Stimulated activated CD4-positive, alpha-beta T cell treated with anti-CD3 and anti-CD28 coated beads, Interleukin-12 subunit alpha, Interleukin-12 subunit beta, amount 100 ng/mL, for 48 hours (primary cell): Measurements from ENCODE around the gene KCNT1.

ENCODE experiments used
- DNase-seq, 3 donors: peaks; one replicate each; pipeline ENCODE4 v3.0.0-alpha.2; 2020; ENCODE audit warnings: low read depth in 2 of 3, low spot score in 1 of 3

Gene KCNT1

GRCh38 chr9:135744333-135745070 lies 42.5 kb downstream of the KCNT1 start:
- DNase-seq = no peak

DNA sequence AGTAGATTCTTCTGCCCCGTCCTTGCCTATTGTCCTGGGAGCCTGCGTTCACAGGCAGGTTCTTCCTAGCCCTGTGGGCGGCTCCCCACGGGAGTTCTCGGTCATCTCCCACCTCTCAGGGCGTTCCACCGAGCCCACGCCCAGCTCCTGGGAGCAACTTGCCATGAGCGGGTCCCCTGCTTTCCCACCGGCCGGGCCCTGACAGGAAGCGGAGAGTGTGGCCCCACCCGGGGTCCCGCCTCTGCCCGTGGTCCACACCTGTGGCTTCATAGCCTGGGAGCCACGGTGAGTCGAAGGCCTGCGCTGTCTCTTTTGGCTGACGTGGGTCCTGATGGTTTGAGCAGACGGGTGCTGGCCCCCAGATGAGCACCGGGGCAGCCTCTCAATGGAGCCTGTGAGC lies 43.2 kb downstream of the KCNT1 start:
- DNase-seq = no peak

- no peak for DNase-seq
Measured at GRCh38 chr9:135745686-135746324, 43.8 kb downstream of the KCNT1 start.

DNA sequence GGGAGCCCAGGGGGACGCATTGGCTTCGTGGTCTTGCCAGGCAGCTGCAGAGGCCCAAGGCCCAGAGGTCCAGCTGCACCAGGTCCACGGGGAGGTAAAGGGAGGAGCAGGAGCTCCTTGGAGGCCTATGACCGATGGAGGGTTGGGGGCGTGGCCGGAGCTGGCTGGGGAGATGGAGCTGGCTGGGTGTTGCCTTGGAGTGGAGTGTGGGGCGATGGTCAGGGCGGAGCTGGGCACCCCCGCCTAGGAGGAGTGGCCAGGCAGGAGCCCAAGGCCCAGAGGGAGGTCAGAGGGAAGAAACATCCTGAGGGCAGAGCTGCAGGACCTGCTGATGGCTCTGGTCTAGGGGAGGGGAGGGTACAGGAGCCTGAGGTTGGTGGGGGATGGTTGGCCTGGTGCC lies 44.6 kb downstream of the KCNT1 start:
- DNase-seq = no peak

- DNase-seq = no peak
Measured at GRCh38 chr9:135747311-135747710, 45.3 kb downstream of the KCNT1 start.

DNA sequence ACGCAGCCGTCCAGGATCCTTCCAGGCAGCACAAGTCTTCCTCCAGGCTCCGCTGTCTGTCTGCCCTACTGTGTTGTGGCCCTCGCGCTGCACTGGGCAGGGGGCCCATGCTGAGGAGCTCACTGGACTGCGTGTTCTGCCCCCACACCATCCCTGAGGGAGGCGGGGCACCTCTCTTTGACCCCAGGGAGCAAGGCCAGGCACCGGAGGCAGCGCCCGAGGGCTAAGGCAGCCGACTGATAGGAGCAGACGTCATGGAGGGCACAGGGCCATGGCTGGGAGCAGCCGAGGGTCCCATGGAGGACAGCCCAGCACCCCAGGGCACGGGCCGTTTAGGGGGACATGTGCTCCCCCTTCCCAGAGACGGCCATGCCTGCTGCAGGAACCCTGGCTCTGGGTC lies 46.7 kb downstream of the KCNT1 start:
- no peak for DNase-seq

DNA sequence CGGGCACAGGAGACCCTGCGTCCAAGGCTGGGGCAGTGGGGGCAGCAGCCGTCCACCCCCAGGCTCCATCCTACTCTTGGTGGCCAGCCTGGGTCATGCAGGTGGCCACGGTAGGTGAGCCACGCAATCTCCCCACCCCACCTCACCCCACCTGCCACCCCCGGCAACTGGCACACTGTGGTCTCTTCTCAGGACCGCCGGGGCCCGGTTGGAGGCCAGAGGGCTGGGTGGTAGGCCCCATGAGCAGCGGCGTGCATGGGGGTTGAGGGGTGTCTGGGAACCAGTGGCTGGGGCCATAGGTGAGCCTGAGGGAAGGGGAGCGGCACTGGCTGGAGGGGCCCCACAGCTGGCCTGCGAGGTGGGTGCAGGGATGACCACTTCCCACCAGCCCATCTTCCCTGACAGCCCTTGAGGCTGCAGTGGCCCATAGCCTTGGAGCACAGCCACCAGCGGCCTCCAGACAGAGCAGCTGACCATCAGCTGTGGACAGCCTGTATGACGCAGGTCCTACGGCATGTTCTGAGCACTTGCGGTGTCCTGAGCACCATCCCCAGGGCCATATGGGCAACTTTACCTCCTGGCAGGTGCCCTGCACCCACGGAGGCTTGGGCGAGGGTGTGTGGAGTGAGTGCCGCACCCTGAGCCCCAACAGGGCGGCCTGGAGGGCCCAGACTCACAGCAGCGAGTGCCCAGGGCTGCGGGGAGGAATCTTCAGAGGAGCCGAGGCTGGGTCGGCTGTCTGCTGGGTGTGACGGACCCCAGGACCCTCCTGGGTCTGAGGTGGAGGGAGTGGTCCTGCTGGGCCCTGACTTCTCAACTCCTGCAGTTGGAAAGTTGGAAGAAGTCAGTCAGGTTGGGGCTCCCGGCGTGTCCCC lies 47.4 kb downstream of the KCNT1 start:
- no peak for DNase-seq

DNA sequence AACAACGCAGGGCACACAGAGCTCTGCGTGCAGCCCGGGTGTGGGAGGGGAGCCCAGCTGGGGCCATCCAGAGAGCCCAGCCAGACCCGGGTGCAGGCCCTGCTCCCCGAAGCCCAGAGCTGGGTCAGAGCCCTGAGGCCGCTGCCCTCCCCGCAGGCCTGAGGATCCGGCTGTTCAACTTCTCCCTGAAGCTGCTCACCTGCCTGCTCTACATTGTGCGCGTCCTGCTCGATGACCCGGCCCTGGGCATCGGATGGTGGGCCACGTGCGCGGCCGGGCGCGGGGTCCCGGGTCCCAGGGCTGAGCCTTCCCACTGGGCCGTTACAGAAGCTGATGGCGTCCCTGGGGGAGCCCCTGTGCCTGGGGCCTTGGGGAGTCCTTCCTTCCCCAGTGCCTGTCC lies 48.8 kb downstream of the KCNT1 start:
- DNase-seq = no peak

DNA sequence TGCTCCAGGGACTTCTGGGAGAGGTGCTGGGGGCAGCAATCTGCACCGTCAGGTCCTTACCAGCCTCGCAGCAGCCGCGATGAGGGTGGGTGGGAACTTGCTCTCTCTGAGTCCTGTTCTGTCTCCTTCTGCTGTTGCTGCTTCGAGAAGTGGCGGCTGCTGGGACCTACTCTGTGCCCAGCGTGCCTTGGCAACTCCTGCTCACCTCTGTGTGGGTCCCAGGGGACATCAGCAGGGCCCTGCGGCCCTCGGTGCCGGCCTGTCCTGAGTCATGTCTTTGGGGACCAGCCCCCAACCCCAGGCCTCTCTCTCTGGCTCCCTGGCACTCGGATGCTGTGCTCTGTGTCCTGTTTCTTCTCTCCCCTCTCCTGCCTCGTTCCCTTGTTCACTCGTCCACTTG lies 49.5 kb downstream of the KCNT1 start:
- no peak for DNase-seq

DNA sequence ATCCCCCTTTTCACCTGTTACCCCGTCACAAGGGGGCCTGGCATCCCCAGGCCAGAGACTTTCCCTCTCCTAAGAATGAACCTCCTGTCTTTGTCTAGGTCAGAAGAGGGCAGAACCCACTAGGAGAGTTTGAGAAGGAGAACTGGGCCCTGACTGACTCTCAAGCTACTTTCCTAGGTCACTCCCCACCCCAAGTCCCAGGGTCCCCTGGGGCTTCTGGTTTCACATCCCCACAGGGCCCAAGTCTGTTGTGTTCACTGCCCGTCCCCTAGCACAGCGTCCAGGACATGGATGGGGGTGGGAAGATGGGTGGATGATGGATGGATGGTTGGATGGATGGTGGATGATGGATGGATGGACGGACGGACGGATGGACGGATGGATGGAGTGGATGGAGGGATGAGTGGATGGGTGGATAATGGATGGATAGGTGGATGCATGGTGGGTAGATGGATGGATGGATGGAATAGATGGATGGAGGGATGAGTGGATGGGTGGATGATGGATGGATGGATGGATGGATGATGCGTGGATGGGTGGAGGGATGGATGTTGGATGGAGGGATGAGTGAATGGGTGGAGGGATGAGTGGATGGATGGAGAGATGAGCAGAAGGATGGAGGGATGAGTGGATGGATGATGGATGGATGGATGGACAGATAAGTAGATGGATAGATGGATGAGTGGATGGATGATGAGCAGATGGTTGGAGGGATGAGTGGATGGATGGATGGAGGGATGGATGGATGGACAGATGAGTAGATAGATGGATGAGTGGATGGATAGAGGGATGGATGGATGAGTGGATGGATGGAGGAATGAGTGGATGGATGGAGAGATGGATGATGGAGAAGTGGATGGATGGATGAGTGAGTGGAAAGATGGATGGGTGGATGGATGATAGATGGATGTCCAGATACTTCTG lies 50.6 kb downstream of the KCNT1 start:
- no peak for DNase-seq

GRCh38 chr9:135753391-135754105 lies 51.6 kb downstream of the KCNT1 start:
- no peak for DNase-seq

DNA sequence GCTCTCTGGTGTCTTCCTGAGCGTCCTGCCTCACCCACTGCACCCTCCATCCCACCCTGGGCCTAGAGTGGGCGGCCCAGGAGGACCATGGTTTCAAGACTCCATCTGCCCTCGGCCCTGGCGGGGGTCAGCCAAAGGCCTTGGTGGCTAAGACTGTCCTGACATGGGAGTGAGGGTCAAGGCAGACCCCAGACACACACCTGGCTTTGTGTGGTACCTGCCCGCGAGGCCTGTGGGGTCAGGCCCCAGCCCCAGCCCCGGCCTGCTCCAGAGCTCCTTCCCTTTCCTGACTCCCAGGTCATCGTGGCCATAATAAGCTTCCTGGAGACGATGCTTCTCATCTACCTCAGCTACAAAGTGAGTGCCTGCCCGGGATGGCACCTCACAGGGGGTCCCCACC lies 54.6 kb downstream of the KCNT1 start:
- DNase-seq = no peak

DNA sequence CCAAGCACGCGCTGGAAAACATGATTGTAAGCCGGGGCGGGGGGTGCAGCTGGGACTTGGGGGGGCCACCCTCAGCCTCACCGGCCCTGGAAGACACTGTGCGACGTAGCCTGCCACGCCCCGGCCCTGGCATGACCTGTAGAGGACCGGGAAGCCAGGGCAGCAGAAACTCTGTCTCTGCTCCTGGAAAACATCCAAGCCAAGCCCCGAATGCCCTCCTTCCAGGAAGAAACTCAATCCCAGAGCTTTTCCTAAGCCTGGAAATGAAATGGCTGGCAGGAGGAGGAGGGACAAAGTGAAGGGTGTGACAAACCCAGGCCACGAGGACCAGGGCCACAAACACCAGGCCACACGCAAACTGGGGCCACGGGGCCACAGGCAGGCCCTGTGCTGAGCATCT lies 55.4 kb downstream of the KCNT1 start:
- DNase-seq = no peak

DNA sequence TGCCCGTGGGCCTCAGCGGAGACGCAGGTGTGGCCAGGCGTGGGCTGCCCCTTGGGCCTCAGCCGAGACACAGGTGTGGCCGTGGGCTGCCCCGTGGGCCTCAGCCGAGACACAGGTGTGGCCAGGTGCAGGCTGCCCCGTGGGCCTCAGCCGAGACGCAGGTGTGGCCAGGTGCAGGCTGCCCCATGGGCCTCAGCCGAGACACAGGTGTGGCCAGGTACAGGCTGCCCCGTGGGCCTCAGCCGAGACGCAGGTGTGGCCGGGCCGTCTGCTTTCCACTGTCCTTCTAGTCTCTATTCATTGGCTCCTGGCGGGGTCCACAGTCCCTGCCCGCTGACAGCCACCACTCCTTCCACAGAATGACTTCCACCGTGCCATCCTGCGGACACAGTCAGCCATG lies 56.1 kb downstream of the KCNT1 start:
- no peak for DNase-seq

DNA sequence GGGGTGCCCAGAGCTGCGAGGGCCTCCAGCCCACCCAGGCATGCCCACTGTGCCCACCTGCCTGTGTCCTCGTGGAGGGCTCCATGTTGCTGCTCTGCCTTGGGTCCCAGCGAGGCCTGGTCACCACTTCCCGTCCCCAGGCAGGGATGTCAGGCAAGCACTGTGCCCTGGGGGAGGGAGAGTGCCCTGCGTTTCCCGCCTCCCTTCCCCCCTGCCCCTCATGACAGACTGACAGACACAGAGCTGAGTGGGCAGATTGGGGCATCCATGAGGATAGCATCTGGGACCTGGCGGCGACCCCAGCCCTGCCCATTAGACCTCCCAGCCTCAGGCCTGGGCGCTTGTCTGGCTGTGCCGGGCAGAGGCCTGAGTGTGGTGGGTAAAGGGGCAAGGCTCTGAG lies 56.9 kb downstream of the KCNT1 start:
- no peak for DNase-seq

DNA sequence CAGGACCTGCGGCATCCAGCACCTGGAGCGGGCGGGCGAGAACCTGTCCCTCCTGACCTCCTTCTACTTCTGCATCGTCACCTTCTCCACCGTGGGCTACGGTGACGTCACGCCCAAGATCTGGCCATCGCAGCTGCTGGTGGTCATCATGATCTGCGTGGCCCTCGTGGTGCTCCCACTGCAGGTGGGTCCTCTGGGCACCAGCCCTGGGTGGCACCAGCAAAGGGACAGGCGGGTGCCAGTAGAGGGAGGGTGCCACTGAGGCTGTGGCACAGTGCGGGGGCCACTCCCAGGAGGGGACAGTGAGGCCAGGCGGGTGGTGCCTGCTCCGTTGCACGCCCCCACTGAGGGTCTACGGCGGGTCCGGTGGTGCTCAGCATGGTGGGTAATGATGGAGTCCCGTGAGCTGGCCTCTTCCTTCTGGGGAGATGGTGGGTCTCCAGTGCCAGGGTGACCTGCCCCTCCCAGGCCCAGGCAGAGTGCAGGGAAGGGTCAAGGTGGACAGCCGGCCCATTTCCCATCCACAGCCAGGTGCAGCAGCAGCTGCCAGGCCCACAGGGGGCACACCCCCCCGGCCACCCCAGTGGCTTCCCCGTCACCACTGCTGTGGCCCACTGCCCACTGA lies 57.8 kb downstream of the KCNT1 start:
- DNase-seq = no peak

GRCh38 chr9:135760465-135760864 lies 58.5 kb downstream of the KCNT1 start:
- no peak for DNase-seq

- DNase-seq = no peak
Measured at GRCh38 chr9:135761150-135761844, 59.3 kb downstream of the KCNT1 start.

GRCh38 chr9:135761845-135762168 lies 59.8 kb downstream of the KCNT1 start:
- DNase-seq = no peak
